HG02870 (cell line): Measurements from ENCODE around the gene TTC33.
"Not testable (repeated sequence)": the region's sequence is repeated elsewhere in the genome, so short reads cannot be mapped to it uniquely, and the experiment has no call there.

Experiments
- ATAC-seq: cut with Tn5 transposase; IDR thresholded peaks from one replicate; pipeline ENCODE4 v1.9.1; 2021; ENCODE audit warnings: mild to moderate bottlenecking, moderate library complexity; ENCODE audit not compliant: unreplicated experiment

TTC33 gene

DNA sequence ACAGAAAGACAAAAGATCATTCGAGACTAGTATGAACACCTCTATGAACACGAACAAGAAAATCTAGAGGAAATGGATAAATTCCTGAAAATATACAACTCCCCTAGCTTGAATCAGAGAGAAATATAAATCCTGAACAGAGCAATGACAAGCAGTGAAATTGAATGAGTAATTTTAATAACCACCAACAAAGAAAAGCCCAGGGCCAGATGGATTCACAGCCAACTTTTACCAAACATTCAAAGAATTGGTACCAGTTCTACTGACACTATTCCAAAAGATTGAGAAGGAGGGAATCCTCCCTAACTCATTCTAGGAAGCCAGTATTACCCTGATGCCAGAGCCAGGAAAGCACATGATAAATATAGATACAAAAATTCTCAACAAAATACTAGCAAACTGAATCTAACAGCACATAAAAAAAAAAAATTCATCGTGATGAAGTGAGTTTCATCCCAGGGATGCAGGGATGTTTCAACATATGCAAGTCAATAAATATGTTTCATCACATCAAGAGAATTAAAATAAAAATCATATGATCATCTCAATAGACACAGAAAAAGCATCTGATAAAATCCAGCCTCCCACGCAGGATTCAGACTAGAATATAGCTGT, 101.3 kb downstream of the TTC33 start:
- ATAC-seq: no peak

DNA sequence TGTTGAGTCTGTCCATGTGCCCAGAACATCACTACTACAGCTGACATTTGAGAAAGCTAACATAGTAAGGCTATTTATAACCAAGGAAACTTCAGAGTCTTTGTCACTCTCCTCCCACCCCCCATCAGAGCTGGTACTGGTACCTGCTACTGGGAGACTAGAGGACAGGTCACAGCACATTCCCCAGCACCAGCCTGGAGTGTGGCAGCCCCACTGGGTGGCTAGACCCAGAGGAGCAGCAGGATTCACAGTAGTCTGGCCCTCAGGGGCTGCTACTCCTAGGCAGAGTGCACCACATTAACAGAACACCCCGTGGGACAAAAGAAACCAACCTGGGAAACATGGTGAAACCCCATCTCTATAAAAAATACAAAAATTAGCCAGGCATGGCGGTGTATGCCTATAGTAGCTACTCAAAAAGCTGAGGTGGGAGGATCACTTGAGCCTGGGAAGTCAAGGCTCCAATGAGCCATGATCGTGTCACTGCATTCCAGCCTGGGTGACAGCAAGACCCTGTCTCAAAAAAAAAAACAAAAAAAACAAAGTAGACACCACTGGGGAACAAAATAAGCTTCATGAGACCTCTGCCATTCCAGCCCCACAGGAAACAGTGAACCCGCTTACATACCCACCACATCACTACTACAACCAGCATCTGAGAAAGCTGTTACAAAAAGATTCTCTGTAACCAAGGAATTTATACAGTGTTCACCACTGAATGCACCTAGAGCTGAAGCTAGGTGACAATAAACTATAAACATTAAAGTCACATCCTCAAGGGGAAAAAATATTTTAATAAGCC, 102.3 kb downstream of the TTC33 start:
- ATAC-seq: no peak

DNA sequence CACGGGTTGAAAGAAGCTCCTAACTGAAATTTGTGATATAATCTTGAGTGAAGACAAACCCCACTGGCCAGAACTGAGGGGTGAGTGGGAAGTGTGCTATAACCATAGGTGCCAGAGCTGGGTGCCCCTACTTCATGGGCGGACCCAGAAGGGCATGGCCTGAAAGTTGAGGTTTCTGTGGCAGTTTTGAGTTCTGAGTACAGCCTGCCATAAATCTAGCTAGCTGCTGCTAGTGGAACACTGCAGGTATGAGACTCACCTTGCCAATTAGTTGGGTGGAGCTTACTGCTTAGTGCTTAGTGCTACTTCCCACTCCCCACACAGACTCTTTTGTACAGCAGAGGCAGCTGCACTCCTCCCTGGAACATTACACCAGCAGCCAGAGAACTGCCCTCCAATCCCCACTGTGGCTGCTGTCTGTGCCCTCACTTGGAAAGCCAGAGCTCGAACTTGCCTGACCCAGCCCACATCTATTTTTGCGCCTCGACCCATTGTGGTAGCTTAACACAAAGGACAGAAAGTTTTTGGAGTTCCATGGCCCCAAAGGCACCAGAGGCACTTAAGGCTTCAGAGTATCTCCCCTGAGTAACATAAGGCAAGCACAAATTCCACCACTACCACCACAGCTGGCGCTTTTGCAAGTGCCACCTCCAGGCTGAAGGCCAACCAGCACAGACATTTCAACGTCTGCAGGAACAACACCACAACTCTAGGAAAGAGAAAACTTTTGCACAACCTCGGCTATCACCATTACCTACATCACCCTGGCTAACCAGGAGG, 103.1 kb downstream of the TTC33 start:
- ATAC-seq: no peak

DNA sequence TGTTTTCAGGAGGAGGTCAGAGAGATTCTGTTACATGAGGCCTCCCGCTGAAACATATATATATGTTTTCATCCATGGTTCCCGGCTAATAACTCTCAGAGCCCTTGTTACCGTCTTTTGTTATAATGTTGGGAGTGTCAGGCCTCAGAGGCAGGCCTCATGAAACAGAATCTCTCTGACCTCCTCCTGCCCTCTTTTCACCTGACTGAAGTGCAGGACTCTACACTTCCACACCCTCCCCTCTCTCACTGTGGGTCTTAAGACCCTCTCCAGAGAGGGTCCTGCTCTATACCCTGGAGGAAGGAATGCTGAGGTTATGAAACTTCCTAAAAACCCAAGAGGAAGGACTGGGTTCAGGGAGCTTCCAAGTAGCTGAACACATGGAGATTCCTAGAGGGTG, 104.6 kb downstream of the TTC33 start:
- ATAC-seq: no peak

DNA sequence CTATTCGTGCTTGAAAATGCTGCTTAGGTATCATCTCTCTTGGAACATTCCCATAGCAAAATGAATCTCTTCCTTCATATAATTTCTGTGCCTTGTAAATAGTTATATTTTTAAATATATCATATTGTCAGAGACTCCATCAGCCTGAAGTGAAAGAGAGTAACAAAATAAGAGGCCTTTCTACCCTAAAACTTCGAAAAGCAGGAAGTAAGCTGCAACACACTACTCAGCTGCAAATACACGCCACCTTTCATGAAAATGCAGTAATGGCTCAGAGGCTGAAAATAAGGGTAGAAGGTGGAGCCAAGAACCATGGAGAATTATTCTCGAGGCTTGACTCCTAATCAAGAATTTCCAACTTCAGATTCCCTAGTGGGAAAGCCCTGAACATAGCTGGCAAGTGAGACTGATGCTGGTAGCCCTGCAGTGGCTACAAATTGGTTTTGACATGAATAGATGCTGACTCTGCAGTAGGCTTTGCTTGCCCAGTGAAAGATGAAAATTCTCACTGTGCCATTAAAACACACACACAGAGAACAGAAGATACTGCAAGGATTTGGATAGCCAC, 106.2 kb downstream of the TTC33 start:
- no peak for ATAC-seq

DNA sequence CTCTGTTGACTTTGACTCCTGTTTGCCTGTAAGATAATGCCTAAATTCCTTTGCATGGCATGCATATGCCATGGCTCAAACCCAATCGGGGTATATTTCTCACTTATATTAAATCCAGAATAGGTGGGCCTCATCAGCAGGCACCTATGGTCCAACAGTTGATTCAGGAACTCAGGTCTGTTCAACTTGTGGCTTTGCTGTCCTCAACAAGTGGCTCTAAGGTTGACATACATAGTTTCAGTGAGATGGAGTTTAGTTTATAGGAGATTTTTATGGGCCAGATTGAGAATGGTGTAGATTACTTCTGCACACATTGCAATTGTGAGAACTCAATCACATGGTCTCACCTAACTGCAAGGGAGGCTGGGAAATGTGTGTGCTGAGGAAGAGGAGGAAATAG, 107.6 kb downstream of the TTC33 start:
- no peak for ATAC-seq

DNA sequence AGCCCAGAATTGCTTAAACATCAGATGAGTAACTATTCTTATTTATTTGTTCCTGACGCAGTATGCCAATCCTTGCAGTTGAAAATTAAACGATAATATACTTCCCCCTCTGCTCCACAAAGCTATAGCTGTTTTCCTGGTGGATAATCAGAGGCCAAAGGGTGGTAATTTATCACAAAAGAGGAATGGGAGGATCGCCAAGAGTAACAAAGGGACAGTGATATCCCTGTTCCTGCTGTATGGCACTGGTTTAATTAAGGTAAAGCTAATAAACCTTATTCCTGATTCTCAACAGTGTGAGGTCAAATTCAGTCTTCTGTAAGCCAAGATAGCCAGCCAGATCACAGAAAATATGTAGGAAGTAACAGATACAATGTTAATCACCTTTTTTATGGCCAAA, 109.5 kb downstream of the TTC33 start:
- ATAC-seq: no peak

DNA sequence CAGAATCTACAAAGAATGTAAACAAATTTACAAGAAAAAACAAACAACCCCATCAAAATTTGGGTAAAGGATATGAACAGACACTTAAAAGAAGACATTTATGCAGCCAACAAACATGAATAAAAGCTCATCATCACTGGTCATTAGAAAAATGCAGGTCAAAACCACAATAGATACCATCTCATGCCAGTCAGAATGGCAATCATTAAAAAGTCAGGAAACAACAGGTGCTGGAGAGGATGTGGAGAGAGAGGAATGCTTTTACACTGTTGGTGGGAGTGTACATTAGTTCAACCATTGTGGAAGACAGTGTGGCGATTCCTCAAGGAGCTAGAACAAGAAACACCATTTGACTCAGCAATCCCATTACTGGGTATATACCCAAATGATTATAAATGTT, 116.2 kb downstream of the TTC33 start:
- not testable (repeated sequence) for ATAC-seq

DNA sequence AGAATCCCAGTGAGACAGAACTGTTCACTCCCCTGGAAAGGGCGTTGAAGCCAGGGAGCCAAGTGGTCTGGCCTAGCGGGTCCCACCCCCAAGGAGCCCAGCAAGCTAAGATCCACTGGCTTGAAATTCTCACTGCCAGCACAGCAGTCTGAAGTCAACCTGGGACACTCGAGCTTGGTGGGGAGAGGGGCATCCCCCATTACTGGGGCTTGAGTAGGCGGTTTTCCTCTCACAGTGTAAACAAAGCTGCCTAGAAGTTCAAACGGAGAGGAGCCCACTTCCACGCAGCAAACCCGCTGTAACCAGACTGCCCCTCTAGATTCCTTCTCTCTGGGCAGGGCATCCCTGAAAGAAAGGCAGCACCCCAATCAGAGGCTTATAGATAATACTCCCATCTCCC, 121.2 kb downstream of the TTC33 start:
- ATAC-seq: no peak

DNA sequence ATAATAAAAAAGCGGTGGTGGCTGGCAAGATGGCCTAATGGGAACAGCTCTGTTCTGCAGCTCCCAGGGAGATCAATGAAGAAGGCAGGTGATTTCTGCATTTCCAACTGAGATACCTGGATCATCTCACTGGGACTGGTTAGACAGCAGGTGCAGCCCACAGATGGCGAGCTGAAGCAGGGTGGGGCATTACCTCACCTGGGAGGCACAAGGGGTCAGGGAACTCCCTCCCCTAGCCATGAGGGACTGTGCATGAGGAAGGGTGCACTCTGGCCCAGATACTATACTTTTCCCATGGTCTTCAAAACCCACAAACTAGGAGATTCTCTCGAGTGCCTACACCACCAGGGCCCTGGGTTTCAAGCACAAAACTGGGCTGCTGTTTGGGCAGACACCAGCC, 121.6 kb downstream of the TTC33 start:
- ATAC-seq: no peak

DNA sequence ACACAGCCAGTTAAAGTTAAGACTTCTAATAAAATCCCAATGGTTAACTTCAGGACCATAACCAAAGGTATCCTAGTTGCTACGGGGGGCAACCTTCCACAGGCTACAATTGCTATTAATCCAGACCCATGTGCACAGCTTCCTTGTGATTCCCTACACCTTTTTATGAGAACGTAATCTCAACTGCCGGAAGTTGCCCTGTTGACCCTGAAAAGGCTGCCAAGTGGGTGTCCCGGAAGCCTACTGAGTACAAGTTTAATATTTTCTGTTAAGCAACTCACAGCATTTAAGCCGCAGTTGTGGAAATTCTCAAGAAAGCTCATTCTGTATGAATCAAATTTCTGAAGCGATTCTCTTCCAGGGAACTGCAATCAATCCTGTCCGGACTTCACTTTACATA, 124.5 kb downstream of the TTC33 start:
- no peak for ATAC-seq

DNA sequence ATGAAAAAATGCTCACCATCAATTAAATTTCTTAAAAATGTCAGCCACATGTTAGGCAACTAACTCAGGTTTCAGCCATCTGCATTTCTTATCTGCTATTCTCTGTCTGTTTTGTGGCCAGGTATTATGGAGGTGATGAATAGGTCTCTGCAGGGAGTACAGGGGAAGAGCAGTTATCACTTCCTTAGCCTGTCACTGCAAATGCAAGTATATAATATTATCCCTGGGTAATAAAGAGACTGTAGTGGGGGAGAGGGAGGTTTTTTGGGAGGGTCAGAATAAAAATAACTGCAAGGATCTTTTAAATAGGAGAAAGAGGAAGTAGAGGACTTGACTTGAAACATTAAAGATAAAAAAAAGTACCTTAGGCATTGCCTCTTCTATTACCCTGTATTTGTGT, 125.6 kb downstream of the TTC33 start:
- no peak for ATAC-seq

DNA sequence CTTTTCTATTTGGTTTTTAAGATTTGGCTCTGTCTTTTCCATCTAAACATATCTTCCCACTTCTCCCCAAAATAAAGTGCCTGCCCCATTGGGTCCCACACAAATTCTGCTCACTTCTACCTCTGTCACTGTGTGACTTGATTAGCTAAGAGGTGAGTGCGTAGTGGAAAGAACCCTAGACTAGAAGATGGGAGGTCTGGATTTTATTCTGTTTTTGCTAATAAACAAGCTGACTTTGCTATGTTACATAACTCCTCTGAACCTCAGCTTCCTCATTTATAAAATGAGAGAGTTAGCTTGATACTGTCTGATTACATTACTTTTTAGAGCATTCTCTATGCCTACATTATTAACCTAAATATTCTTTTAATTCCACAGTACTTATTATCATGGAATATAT, 127.4 kb downstream of the TTC33 start:
- no peak for ATAC-seq

DNA sequence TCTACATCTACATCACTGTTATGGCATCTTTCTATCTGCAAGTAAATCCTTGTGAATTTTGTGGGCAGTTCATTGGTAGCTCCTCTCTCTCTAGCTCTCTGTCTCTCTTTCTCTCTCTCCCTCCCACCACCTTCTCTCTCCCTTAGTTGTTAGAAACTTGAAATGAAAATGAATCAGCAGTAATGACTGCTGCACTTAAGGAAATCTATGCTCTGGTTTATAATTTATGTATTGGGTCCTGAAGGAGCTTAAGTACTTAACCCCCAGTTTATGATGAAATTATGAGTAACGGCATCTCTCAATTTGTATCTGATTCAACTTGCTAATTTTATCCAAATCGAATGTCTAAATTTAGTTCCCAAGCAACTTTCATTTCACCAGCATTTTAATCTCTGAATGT, 128.1 kb downstream of the TTC33 start:
- ATAC-seq: no peak

DNA sequence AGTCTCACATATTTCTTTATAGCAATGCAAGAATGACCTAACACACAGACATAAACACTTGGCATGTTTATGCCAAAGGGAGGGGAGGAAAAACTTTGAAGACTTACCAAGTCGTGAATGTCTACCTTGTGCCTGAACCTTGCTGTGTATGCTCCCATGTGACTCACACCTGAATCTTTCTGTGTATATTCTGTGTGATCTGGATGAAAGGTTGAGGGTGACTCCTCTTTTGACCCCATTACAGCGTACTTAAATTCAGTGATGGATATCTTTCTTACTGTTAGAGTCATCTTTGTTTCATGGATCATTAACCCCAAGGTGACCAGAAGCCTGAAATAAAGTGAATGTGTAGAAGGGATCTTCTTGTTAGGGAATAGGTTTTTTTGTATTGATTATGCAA, 129.0 kb downstream of the TTC33 start:
- no peak for ATAC-seq

DNA sequence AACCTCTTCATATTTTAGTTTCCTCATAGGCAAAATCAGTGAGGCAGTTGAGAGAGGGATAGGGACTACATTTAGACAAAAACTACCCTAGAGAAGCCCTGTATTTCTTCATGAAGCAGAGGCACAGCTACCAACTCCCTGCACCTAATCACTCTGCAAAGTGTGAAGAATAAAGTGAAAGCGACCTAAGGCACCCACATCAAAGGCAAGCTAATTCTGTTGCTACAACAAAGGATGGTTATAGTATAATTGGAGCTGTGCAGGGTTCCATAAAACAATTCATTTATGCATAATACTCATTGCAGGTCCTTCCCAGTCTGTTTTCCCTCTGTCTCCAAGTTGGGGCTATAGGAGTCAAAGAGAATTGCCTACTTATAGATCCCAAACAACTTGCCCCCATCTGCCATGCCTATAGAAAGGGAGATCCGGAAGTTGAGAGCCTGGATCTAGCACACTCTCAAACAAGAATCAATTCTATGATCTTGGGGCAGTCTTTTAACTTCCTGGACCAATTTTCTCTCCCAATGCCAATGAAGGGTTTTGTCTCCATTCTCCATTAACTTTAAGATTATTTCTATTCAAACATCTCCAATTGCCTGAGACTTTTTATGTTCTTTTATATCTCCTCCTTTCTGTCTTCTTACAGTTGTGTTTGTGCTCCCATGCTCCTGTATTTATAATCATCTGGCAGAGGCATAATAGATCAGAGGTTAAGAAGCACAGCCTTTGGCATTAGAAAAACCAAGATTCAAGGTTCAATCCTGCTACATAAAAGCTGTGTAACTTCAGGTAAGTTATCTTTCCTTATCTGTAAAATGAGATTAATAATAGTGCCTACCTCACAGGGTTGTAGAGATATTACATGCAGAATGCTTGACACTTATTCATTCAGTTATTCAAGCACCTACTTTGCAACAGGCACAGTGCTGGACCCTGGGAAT, 132.0 kb downstream of the TTC33 start:
- ATAC-seq: no peak

DNA sequence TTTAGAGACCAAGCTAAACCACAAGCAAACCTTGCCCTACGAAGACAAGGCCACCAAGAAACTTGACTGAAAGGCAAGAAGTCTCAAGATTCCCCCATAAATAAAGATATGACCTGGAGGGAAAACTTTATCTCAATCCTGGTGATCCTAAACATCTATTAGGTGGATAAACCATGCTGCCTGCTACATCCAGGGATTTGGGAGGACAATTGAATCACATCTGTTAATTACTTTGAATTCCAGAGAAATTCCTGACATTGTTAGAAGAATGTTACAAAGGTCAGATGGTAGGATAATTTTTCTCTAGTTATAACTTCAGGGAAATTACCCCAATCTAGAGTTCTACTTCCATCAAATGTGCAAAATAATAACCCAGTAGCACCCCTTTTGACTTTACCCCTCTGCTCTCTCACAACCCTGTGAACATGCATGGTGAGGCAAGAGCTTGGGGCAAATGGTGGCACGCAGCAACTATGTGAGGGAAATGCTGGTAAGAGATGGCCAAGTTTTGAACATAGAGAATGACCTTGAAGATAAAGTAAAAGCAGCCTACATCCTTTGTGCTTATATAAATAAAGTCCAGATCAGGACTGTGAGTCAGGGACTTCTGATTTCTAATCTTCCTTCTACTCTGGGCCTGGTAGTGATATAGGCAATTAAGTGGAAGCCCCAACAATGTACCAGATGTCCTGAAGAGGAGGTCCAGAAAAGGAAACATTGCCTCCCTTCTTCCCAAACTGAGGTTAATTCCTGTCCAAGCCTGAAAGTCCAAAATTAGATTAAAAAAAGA, 133.1 kb downstream of the TTC33 start:
- no peak for ATAC-seq

DNA sequence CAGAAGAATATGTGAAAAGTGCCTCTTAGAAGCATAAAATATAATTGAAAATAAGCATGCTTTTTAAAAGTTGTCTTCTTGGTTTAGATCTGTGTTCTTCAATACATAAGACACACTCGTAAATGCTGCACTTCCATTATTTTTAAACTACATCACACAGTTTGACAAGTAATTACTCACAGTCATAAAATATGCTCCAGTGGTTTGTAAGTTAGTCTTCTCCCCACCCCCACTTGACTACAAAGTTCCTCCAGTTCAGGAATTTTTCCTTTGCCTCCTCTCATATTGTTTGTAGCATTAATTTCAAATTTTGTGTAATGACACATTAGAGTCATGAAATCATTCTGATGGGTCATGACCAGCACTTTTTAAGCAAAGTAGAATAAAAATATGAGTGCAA, 136.3 kb downstream of the TTC33 start:
- no peak for ATAC-seq

DNA sequence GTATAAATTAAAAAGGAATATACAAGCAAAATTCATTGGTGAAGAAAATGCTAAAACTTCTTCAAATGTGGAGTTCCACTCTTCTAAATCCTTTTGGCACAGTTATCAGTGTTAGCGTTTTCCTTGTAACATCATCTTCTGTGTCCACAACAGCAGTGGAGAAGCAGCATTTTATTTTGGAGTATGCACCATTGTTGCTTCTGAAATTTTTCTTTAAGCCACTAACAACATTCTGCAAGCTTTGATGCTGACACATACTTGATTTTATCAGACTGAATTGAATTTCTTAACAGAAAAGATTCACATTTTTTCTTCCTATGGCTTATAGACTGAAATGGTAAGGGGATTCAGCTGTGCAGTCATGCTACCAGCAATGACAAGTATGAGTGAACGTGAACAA, 136.8 kb downstream of the TTC33 start:
- ATAC-seq: no peak

DNA sequence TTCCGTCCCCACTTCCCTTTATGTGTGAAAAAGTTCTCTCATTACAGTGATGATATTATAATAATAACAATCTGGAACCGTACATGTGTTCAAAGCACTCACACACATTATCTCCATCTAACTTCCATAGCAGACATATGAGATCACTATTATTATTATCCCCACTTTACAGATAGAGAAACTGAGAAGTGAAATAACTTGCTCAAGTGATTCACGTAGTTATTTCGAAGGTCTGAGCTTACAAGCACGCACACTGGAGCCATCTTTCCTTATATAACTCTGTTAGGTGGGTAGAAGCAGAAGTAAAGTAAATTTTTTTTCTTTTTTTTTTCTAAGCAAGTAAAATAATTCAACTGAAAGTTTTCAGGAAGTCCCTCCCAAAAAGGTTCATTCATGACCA, 139.0 kb downstream of the TTC33 start:
- ATAC-seq: peak; percentile 53
